ENCODE measurements around the gene CYS1. TPM values are rescaled to one million over a fixed set of nuclear protein-coding genes. Genes with fewer than 3 reads are reported as not detected.

The CYS1 gene
- total and polyA plus RNA-seq, 2 of the 13 experiments (the other 11 are each of a cell fraction or from before 2014, with no cell fraction given) = 0.04 TPM; not detected in 1

- TF ChIP-seq NCOA2 (CRISPR knock-in tag; IDR thresholded peaks at IDR 0.05) = no peak
- TF ChIP-seq RFXAP (CRISPR knock-in tag; IDR thresholded peaks at IDR 0.05; ENCODE audit: borderline replicate concordance) = no peak
- TF ChIP-seq, protein P1, sequence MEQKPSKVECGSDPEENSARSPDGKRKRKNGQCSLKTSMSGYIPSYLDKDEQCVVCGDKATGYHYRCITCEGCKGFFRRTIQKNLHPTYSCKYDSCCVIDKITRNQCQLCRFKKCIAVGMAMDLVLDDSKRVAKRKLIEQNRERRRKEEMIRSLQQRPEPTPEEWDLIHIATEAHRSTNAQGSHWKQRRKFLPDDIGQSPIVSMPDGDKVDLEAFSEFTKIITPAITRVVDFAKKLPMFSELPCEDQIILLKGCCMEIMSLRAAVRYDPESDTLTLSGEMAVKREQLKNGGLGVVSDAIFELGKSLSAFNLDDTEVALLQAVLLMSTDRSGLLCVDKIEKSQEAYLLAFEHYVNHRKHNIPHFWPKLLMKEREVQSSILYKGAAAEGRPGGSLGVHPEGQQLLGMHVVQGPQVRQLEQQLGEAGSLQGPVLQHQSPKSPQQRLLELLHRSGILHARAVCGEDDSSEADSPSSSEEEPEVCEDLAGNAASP (CRISPR knock-in tag; IDR thresholded peaks at IDR 0.05; ENCODE audit: borderline replicate concordance) = no peak
- TF ChIP-seq ATF1 (CRISPR knock-in tag; IDR thresholded peaks at IDR 0.05) = no peak
- no peak for TF ChIP-seq PHF5A (CRISPR knock-in tag; IDR thresholded peaks at IDR 0.05; ENCODE audit: low read depth, unreplicated experiment)
- no peak for TF ChIP-seq ZNF749 (CRISPR knock-in tag; IDR thresholded peaks at IDR 0.05; ENCODE audit: borderline replicate concordance)
- no peak for TF ChIP-seq ZNF687 (CRISPR knock-in tag; IDR thresholded peaks at IDR 0.05)
- TF ChIP-seq, protein P2, sequence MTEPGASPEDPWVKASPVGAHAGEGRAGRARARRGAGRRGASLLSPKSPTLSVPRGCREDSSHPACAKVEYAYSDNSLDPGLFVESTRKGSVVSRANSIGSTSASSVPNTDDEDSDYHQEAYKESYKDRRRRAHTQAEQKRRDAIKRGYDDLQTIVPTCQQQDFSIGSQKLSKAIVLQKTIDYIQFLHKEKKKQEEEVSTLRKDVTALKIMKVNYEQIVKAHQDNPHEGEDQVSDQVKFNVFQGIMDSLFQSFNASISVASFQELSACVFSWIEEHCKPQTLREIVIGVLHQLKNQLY (CRISPR knock-in tag; IDR thresholded peaks at IDR 0.05) = no peak
- no peak for TF ChIP-seq U2AF1 (optimal IDR thresholded peaks at IDR 0.05; ENCODE audit: low read depth, low read length)
- no peak for TF ChIP-seq JUND (CRISPR knock-in tag; IDR thresholded peaks at IDR 0.05)
- TF ChIP-seq, protein P3, sequence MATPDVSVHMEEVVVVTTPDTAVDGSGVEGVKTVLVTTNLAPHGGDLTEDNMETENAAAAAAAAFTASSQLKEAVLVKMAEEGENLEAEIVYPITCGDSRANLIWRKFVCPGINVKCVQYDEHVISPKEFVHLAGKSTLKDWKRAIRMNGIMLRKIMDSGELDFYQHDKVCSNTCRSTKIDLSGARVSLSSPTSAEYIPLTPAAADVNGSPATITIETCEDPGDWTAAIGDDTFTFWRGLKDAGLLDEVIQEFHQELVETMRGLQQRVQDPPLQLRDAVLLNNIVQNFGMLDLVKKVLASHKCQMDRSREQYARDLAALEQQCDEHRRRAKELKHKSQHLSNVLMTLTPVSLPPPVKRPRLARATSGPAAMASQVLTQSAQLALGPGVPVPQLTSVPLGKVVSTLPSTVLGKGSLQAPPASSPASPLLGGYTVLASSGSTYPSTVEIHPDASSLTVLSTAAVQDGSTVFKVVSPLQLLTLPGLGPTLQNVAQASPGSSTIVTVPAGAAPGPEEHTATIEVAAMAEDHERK (CRISPR knock-in tag; IDR thresholded peaks at IDR 0.05; ENCODE audit: low read depth) = no peak
- no peak for TF ChIP-seq KDM1A (CRISPR knock-in tag; IDR thresholded peaks at IDR 0.05)
- no peak for TF ChIP-seq ZNF678 (CRISPR knock-in tag; IDR thresholded peaks at IDR 0.05)
Measured at GRCh38 chr2:10064932-10065772, 15.1 kb downstream of the CYS1 start (continued).

All from HepG2 (cell line).